Stimulated activated CD4-positive, alpha-beta T cell treated with anti-CD3 and anti-CD28 coated beads, Interleukin-4, amount 100 ng/mL, for 4 hours (primary cell): Measurements from ENCODE around the gene ISL1.

Experiments used
- DNase-seq, 2 experiments: peaks; one replicate each; pipeline ENCODE4 v3.0.0-alpha.2; 2020

The ISL1 gene

DNA sequence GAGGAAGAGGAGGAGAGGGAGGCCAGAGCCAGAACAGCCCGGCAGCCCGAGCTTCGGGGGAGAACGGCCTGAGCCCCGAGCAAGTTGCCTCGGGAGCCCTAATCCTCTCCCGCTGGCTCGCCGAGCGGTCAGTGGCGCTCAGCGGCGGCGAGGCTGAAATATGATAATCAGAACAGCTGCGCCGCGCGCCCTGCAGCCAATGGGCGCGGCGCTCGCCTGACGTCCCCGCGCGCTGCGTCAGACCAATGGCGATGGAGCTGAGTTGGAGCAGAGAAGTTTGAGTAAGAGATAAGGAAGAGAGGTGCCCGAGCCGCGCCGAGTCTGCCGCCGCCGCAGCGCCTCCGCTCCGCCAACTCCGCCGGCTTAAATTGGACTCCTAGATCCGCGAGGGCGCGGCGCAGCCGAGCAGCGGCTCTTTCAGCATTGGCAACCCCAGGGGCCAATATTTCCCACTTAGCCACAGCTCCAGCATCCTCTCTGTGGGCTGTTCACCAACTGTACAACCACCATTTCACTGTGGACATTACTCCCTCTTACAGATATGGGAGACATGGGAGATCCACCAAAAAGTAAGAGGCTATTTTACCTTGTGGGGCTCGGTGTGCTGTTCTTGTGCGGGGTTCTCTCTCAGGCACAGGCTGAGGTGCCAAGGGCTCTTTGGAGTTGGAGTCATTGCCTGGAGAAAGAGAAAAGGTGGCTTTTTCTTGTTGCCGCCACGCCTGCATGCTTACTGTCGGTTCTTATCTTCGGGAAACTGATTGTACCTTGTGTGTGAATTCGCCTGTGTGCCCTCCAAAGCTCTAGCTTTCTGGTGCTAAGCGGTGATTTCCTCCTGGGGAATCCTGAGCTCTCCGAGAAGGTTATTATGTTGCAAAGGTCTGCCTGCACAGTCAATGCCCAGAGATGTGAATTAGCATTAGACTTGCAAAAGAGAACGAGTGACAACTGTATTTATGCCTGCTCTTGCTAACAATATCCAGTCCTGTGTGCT, at the start of gene ISL1:
TSS of gene ISL1 (plus strand) at position 318 of the 991 bp plus-strand sequence. CDS start at position 542, 224 bp downstream.
- DNase-seq, result no peak

DNA sequence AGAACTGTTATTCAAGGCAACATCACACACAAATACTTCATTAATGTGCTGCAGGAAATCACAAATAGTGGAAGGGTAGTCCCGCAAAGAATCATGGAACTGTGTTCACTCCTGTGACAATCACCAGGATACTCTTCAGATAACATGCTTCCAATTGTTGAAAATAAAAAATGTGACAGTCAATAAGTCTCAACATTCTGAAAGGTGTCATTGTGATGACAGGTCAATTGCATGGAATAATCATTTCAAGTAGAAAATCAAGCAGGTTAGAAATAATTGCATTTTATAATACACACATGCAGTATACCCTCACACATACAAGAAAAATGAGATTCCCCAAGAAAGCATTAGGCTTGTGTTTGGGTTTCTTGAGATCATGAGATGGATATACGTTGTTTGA, 46.4 kb upstream of the ISL1 start:
- no peak for DNase-seq

DNA sequence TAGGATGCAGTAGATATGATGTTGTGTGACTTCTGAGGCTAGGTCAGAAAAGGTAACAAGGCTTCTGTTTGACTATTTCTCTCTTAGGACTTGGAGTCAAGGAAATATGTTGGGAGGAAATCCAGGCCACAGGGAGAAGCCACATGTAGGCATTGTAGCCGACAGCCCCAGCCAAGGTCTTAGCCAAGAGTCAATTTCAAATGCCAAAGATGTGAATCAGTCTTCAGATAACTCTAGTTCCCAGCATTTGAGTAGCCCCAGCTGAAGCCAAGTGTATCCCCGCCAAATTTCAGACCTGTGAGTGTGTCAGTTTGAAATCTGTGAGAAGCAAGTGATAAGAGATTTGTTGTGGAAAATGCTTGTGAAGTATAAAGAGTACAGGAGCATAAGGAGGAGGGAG, 38.1 kb upstream of the ISL1 start:
- no peak for DNase-seq

DNA sequence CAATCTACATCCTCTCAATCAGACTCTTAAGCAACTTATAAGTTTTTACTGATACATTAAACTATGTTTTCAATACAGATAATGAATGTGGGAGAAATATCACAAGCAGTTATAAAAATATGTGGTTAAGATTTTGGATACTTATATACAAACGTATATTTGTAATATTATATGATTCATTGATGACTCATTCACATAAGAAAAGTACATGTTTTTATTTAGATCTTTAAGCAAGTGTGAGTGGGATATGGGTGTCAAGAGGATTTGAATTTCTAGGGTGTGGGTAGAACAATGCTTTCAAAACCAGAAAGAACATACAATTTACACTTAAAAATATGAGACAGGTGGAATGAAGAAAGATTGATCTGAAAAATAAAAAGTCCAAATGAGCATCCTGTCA, 36.1 kb upstream of the ISL1 start:
- no peak for DNase-seq

DNA sequence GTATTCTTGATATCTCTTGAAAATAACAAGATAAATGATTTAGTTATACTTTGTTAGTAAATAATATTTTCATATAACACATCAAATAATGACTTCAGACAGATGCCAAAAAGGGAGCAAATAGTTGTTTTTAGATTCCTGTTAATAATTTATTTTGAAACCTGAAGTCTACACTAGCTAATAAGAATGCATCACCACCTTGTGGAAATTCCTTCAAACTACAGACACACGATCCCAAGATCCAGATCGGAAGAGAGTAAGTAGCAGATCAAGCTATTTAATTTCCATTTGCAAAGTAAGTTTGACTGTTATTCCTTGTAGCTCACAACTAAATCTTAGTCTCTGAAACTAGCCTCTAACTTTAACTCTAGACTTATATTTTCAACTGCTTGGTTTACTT, 35.5 kb upstream of the ISL1 start:
- DNase-seq, result no peak

DNA sequence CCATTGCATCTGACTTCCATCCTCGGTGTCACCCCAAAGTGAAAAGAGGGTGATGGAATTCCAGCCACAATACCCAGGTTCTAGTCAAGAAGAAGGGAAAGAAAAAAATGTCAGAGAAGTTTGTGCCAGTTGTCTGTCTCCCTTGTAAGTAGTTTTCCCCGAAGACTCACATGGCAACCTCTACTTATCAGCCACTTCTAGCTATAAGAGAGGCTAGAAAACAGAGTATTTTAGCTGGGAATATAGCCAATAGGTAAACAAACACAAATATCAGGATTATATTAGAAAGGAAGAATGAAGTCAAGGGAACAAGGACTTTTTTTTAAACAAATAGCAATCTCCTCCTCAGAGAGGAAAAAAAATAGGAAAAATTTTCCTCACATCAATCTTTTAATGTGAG, 12.2 kb upstream of the ISL1 start:
- DNase-seq, result no peak

DNA sequence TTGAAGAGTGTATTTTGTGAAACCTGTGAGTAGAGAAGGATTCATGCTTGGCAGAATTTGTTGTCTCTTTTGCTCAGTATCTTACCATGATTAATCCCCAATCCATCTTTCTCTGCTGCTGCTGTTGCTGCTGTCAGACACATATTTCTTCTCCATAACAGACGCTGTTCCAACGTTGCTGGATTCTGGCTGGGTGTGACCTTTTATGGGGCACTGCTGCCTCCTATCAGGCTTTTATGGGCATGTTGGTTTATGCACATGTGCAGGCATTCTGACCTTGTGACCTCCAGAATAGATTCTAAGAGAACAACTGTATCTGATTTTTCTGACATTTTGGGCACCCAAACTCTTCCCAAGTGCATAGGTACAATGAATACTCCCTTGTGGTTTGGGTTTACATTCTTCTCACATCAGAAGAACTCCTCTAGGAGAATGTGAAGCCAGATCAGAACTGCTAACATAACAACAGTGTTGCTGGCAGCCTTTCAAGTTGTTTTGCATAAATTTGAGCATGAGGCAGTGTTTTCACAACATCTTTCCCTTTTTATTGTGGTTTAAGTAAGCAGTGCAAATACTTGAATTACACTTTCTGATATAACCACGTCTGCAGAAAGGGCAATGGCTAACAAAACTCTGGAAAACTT, 9.2 kb upstream of the ISL1 start:
- DNase-seq, result no peak

DNA sequence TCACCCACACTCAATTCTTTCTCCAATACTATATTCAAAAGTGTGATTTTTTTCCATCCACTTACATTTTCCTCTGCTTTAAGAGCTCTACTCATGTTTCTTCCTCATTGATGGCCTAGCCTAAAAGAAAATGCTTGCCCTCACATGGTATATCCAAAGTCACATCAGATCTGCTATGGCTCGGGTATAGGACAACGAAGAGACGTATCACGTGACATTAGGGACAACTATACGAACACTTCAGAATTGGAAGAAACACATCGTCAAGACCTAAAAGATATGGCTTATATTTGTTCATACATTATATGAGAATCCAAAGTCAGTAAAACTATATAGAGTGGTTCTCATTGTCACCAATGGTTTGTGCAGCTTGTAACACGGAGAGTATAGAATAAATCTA, 8.2 kb upstream of the ISL1 start:
- DNase-seq, result no peak

DNA sequence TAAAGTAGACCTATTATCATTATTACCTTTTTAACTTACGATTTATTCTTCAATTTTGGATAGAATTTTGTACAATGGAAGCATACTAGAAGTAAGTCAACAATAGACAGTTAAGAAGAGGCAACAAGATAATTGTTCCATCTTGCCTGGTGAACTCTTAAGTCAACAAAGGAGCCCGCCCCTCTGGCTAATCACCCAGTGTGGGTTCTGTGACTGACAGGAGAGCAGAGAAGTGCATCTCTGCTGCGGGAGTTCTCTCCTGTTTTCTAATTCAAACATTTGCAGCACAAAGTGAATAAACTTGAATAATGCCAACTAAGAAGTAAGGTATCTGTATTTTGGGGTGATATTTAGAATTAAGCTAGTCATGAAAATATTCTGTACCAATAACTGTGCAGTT, 6.7 kb upstream of the ISL1 start:
- DNase-seq, result no peak

DNA sequence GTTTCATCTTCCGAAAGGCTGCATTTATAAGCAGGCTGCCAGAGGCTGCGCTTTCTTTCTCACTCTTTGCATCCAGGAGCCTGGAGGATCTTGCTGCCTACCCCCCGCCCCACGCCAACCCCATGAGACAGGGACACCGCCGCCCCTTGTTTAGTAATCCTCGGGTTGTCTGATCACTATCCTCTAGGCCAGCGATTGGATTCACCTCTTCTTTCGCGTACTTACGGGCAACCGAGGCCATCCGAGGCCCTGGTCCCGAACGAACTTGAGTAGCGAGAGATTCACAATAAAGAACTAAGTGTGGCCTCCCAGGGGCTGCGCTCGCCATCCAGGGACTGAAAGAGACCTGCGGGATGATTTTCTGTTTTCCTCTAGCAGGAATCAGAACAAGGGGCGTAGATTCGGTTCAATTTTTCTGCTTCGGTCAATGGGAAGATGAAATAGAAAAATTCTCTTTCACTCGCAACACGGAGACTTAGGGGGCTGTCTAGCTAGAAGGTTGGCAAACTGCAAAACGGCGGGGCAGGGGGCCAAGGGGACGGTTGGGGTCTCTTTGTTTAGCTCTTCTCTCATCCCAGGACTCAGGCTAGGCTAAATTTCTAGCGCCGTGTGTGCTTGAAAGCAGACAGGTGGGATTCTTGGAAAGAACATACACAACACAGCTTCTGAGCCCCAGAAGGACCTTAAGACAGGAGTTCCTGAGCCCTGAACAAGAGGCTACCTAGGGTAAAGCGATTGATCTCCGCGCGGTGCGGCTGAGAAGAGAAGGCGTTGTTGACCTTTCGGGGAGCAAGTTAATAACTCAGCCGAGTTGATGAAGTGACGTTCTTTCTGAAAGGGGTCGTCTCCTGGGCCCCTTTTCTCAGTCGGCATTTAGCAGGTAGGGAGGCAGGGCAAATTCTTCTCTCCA, 5.8 kb upstream of the ISL1 start:
- no peak for DNase-seq

DNA sequence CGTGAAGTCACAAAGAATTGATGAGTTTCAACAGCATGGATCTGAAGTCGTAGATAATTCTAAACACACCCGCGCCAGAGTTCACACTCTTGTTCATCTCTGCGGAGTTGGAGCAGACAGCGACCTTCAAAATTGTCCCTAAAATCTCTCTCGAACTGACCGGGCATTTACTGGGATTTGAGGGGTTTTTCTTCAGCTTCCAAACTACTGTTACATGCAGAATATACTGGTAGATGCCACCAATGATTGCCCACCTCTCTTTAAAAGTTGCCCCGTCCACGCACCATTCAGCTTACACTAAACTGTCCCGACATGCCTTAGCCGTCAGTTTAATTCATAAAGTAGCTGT, 5.2 kb upstream of the ISL1 start:
- DNase-seq, result no peak

DNA sequence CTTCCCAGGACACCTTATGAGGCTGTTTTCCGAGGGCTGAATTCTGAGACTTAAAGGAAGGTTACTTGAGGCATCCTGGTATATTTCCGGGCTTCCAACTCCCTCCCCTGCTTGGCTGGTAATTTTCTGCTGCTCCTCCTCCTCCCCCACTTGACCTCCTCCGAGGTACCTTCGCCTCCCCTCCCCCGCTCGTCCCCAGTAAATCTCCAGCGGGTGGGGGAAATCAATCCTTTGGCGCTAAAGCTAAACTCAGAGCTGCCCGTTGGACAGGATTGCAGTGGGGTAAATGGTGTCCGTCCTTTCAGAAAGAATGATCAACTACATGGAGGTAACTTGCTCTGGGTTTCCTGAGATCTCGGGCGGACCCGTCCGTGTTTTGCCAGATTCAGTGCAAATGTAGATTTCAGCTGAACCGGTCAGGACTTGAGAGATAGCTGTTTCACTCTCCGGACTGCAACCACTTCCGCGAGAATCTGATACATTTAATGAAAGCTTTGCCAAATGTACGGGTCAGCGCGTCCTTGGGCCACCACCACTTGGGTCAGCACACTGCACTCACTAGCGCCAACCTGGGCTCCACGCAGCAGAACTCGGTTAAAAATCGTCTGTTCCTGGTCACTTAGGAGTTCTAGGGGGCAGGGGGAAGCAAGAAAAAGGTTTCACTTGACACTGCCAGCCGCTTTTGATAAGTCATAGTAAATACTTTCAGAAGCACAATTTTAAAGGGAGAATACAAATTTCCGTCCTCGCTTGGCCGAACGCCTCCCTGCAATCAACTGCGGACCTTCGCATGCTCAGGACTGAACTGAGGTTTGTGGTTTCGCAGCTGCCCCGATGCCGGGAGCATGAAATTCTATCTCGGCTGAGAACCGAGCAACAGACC, 4.6 kb upstream of the ISL1 start:
- DNase-seq, result no peak

DNA sequence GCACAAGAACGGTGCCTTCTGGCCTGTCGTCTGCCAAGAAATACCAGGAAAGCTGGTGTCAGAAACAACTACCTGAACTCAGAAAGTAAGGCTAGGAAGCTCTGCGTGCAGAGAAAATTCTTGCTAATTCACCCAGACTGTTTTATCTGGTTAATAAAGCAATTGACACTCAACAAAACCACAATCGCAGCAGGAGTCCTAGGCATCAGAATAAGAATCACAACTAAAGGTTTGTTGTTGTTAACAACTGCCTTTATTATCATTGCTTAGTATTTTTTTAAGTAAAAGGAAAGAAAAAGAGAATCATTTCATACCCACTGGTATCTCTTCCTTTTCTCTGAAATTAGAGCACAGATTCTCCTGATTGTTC, 3.9 kb upstream of the ISL1 start:
- DNase-seq, result no peak

DNA sequence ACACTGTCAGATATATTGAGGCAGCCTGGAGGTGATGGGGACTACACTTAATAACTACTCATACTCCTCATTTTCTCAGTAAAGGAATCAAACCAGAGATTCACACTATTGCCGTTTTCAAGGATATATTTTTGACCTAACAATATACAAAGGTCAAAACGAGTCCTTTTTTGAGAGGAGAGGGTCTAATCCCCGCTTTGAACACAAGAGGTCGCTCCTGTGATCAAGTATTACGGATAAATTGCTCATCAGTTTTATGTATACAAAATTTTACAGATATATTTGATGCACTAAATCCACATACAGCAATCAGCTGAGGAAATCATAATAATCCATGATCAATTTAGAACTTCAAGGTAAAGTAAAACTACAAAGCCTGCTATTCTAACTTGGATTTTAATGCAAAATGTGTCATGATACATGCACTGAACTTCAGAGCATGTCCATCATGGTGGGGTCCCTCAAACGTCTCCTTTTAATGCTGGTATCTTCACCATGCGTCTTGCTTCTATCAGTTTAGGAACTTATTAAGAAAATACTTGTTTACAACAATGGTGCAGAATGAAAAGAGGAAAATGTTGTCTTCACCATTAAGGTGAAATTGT, 2.5 kb upstream of the ISL1 start:
- DNase-seq, result no peak

DNA sequence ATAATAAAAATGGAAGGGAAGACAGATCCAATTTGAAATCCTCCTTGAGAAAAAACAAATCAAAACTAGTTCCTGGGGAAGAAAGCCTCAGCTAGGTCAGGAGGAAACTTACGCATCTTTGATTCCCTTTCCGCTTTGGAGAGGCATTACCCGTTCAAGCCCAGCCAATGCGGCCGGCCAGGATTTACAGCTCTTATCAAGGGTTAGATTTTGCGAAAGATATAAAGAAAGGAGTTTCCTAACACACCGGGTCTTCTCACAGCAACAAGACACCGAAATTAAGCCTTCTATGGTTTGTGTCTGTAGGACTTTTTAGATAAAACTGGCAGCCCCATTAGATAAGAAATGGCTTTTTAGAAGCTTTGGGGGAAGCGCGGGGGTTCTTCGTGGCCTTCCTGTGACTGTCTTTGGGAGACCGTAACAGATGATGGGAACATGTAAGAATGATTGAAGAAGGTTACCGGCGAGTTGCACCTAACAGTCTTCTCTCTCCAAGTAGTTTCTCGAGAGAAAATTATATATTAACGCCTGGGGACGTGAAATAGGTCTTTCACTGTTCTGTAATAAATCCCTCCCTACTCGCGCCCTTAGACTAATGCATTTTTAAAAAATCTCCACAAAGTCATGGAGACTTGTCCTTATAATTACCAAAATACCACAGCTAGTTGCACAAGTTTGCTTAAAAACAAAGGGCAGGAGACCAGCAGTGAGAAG, 1.3 kb upstream of the ISL1 start:
- DNase-seq, result no peak

DNA sequence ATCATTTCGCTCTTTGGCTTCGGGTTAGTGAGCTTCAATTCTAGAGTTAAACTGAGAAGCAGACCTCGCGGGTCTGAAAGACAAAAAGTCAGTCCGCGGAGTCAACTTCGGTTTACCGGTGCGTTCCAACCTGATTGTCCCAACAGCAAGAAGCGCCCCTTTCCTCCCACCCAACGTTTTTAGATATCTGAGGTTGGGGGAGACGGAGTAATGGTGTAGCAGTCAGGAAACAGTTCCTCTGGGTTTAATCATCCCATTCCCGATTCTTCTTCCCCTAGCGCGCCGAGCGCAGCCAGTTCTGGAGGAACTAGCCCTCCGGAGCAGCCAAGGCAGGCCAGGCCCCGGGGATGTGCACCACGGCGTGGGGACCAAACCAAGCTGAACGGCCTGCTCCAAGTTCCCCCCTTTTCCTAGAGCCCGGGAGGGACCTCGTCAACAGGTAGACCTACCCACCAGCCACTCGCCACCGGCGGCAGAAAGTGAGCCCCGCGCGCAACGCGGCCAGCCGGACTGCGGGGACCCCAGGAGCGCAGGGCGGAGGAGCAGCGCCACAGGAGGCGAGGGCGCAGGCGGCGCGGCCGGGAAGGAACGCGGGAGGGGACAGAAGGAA, 622 bp upstream of the ISL1 start:
- DNase-seq, result no peak

DNA sequence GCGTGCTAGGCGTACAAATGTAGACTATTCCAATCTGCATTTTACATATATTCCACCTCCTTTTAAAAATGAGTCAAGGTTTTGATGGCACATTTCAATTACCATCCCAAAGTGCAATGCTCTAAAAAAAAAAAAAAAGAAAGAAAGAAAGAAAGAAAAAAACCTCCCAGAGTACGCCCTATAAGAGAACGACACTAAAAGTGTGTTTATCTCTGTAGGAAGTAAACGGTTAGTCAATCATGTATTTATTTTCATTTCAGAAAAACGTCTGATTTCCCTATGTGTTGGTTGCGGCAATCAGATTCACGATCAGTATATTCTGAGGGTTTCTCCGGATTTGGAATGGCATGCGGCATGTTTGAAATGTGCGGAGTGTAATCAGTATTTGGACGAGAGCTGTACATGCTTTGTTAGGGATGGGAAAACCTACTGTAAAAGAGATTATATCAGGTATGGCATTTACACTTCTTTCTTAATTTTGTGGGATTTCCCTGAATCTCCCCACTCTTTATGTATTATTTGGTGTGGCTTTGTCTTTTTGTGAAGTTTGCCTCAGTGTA, 1.1 kb downstream of the ISL1 start:
- DNase-seq, result no peak

DNA sequence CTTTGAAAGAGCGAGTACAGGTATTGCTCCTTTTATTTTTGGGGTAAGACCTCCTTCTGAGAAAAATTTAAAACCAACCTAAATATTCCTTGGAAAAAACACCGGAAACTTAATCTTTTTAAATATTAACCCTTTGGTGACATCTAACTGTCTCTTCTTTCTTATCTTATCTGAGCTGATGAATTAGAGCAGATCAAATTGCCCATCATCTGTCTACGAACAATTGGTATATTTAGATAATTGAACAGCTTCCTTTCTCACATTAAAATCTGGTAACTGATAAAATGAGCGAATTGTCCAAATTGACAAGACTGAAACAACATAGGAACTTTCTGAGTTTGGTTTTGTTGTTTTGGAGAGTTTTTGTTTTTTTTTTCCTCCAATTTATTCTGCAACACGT, 2.0 kb downstream of the ISL1 start:
- no peak for DNase-seq

DNA sequence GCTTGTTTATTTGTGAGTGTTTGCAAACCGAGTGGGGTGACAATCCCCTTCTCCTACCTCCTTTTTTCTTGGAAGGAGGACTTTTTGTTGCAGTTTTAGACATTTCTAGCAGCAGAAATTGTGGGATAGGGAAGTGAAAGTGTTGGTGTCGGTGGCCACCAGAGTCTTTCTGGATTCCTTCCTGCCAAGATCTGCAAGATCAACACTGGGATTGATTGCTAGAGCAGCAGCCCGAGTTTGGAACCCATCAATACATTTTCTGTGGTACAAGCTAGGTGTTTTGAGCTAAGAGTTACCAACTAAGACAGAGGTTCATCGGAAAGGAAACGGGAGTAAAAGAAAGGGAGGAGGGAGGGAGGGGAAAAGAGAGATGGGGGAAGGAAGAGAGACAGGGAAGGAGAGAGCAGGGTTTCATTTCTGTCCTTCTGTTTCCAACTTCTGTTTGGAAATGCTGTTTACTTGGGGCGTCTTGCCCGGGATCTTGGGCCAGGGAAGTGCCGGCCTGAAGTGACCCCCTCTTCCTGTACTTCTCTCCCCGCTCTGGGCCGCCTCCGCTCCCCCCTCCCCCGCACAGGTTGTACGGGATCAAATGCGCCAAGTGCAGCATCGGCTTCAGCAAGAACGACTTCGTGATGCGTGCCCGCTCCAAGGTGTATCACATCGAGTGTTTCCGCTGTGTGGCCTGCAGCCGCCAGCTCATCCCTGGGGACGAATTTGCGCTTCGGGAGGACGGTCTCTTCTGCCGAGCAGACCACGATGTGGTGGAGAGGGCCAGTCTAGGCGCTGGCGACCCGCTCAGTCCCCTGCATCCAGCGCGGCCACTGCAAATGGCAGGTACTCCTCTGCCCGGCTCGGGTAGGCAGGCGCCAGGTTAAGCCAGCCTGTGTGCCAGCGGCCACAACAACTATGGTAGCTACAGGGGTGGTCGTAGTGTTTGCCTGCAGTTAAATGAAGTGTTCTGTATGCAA, 4.0 kb downstream of the ISL1 start:
- no peak for DNase-seq
